Aorta (tissue), 5 donors: Measurements from ENCODE around the gene UBTF. TPM values are rescaled to one million over a fixed set of nuclear protein-coding genes. Genes with fewer than 3 reads are reported as not detected.

Source experiments
- ATAC-seq: fragments of 200-7000 bp; cut with Tn5 transposase; one replicate; pipeline ENCODE4 v1.9.1; 2022; ENCODE audit warnings: moderate library complexity; ENCODE audit not compliant: low FRiP score
- DNase-seq, 2 donors: peaks; one replicate each; pipeline ENCODE4 v3.0.0-alpha.2; 2020
- H3K27ac ChIP-seq, 2 donors: one replicate each; pipeline ENCODE4 v1.5.1; 2013; ENCODE audit warnings: low read length in 2 of 2, mild to moderate bottlenecking in 2 of 2, moderate library complexity in 2 of 2, control low read depth in 1 of 2, inconsistent platforms in 1 of 2, low read depth in 1 of 2
- H3K27me3 ChIP-seq, 2 donors: one replicate each; pipeline ENCODE4 v1.6.1; 2013; ENCODE audit warnings: control low read depth in 1 of 2, low read length in 1 of 2, mild to moderate bottlenecking in 1 of 2, moderate library complexity in 1 of 2; ENCODE audit not compliant: insufficient read depth in 2 of 2, control insufficient read depth in 1 of 2
- H3K36me3 ChIP-seq, 2 donors: one replicate each; pipeline ENCODE4 v1.6.1; 2013; ENCODE audit warnings: control low read depth in 1 of 2, low read length in 1 of 2, mild to moderate bottlenecking in 1 of 2; ENCODE audit not compliant: insufficient read depth in 2 of 2, control insufficient read depth in 1 of 2
- H3K4me1 ChIP-seq, 2 donors: one replicate each; pipeline ENCODE4 v1.6.1; 2013; ENCODE audit warnings: low read length in 2 of 2, control low read depth in 1 of 2, mild to moderate bottlenecking in 1 of 2, moderate library complexity in 1 of 2; ENCODE audit not compliant: insufficient read depth in 2 of 2, control insufficient read depth in 1 of 2
- H3K4me3 ChIP-seq, 2 donors: one replicate each; pipeline ENCODE4 v1.5.1; 2013; ENCODE audit warnings: low read length in 2 of 2, control low read depth in 1 of 2, mild to moderate bottlenecking in 1 of 2
- H3K9me3 ChIP-seq: one replicate; pipeline ENCODE4 v1.6.1; 2013; ENCODE audit warnings: mild to moderate bottlenecking, low read length; ENCODE audit not compliant: control insufficient read depth
- WGBS, 2 donors: extraction: QIAGEN DNeasy Blood & Tissue Kit; methylation state at CpG; one replicate each; pipeline ENCODE4 v1.1.7; 2013; 5-methylcytosine and 5-hydroxymethylcytosine counted together
- intact Hi-C, 2 donors: fragments of 100-400 bp; cut with DNase I; formaldehyde crosslinking; loops; one replicate each; pipeline versions ENCODE4 v1.14.2 to v1.15.0; 2022
- polyA plus RNA-seq, 2 donors: library from polyadenylated mRNA; stranded (reverse); fragments of 200-250 nt; gene quantifications; one replicate each; pipeline ENCODE4 v1.2.3, GENCODE V29; 2013
- total RNA-seq, 2 donors: library from RNA; stranded (reverse); fragmentation: NEBNext Ultra II Directional; extraction: Animal tissue kit (Norgen Biotek cat#: 25700); gene quantifications; one replicate each; pipeline ENCODE4 v1.2.1, GENCODE V29; 2021
- donor health status: healthy with polysubstance abuse.
- donor health status: Bipolar disorder and iron deficiency.
- donor health status: DM: no; HTN: no; CAD: no.
- donor health status: DM: no; HTN: no; CAD: no.
- donor health status: DM: yes; HTN: yes; CAD: no.

Gene UBTF
- total and polyA plus RNA-seq, 4 donors: 26.5 to 75.4 (median 42.5) TPM

DNA sequence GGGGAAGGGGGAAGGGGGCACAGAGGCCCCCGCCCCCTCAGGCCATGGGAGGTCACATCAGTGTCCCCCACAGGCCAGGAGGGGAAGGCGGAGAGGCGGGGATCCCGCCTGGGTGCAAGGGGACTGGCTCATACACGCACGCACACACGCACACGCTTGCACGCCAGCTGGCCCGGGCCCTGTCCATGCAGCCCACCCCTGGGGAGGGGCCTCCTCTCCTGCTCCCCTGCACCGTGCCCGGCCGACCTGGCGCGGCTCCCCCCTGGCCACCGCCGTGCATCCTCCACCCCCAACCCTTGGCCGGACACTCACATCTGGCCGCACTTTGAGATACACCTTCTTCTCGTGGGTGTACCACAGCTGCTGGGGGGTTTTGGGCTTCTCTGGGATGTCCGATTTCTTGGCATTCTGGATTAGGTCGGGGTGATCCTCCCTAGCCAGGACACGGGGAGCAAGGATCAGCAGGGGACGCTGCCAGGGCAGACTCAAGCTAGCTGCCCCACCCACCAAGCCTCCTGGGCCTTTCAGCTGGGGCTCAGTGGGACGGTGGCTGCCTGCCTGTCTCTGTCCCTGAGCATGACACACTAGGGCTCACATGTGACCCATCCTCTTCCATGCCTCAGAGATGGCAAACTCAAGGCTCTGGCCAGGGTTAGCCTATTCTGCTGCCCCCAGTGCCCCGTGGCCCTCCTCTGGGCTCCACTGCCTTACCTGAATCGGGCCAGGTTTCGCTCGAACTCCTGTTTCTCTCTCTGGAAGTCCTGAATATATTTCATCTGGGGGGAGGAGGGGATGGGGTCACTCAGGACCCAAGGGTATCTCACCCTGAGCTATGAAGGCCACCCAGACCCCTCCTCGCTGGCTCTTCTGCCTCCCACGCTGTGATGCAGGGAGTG, 6.7 kb downstream of the UBTF start:
- ATAC-seq (no peak), DNase-seq (peak in 1 of 2 donors; percentile 76)
- Histone ChIP-seq H3K4me3 (no peak overlapping the region), H3K9me3 (no peaks in the 10 kb centered on the region), H3K36me3 (peaks cover 5 to 12% of the 10 kb centered on the region in 2 donors), H3K4me1 (no peaks in the 10 kb centered on the region), H3K27me3 (no peaks in the 10 kb centered on the region), H3K27ac (no peak overlapping the region)
- intact Hi-C loops: loop anchor here in 1 of 2 donors (10.0 kb wide), 1 partner anchor 292 kb away; the partner anchor contains the start of gene GPATCH8
- 58 to 64% methylated on average over 30 to 31 of the region's 31 CpGs for whole genome bisulfite sequencing, 2 donors

DNA sequence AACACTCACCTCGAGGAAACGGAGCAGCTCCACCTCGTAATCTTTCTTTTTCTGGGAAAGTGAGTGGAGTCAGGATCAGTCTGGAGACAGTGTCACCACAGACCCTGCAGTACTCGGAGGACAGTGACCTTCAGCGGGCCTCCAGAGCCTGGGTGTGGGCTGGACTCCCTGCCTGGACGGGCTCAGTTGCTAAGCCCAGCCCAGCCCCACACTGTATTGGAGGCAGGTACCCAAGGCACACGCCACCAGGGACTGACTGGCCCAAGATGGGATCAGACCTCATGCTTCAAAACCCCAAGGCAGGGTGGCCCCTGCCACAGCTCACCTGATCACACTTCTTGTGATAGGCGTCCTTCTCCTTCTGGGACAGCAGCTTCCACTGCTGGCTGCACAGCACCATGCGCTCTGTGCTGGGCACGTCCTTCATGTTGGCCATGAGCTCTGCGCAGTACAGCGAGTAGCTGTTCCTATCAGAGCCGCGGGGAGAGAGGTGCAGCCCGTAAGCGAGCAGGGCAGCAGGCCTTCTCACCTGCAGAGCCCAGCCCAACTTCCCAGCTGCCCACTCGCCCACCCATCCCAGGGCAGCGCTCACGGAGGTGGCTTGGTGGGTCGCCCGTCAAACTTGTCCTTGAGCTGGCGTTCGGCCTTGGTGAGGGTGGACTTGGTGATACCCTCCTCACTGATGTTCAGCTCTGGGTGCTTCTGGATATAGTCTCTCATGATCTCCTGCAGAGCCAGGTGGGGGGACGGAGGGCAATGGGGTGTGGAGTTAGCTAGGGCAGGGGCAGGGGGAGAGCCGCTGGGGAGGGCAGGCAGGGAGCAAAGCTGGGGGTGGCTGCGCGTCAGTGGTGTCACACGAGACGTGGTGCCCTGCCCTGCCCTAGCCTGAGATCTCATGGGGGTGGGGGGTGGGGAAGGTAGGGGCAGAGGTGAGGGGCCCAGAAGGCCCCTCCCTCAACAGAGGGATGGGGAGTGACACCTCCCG, 7.9 kb downstream of the UBTF start:
- Histone ChIP-seq H3K9me3 (no peaks in the 10 kb centered on the region), H3K4me1 (no peaks in the 10 kb centered on the region), H3K27me3 (no peaks in the 10 kb centered on the region), H3K27ac (no peak overlapping the region), H3K36me3 (peaks cover 5 to 14% of the 10 kb centered on the region in 2 donors), H3K4me3 (no peak overlapping the region)
- DNase-seq: no peak
- intact Hi-C loops: loop anchor here in 1 of 2 donors (10.0 kb wide), 1 partner anchor 293 kb away; the partner anchor contains the start of gene GPATCH8
- 89% methylated on average over 30 of the region's 30 CpGs for WGBS, 2 donors
- no peak for ATAC-seq

DNA sequence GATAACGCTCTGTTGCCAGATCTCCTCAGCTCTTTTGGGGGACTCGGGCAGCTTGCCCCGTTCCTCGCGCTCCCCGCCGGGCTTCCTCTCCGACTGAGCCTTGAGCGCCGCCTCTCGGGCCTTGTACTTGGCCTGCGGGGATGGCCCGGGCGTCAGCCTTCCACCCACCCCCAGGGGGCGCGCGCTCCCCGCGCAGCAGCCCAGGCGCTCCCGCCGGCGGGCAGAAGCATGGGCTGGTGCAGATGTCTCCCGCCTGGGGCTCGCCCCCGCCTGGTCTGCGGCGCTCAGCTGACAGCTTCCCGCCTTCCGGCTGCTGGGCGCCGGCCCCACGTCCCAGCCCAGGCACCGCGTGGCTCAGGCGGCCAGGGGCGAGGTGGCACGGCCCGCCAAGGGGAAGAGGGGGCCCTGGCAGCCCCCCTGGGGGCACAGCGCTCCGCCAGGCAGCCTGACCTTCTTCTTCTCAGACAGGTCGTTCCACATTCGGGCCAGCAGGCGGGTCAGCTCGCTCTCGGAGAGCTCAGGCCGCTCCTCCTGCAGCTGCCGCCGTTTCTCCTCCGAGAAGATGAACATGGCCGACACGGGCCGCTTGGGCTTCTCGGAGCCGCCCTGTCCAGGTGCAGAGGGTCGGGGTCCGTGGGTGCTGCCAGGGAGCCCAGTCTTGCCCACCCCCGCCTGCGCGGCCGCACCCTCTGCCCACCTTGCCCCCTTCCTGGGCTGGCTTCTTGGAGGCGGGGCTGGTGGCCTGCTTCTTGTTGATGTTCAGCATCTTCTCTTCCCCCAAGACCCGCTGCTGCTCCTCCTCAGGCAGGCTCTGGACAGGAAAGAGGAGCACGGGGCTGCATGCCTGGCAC, 8.9 kb downstream of the UBTF start:
- no peak overlapping the region for H3K4me3 ChIP-seq
- WGBS, 2 donors: 30 to 32% methylated on average over 60 to 64 of the region's 64 CpGs
- intact Hi-C loops: loop anchor here (1.0 to 10.0 kb wide), 2 partner anchors 121 to 294 kb away; partner anchors contain the start of gene GPATCH8 (in 1 of the 2)
- H3K27ac ChIP-seq: no peak overlapping the region
- peaks cover 5 to 9% of the 10 kb centered on the region in 2 donors for H3K36me3 ChIP-seq
- DNase-seq (peak; percentile 93 to 96), ATAC-seq (peak; percentile 91)
- no peaks in the 10 kb centered on the region for H3K9me3 ChIP-seq
- H3K27me3 ChIP-seq: no peaks in the 10 kb centered on the region
- H3K4me1 ChIP-seq: no peaks in the 10 kb centered on the region

GRCh38 chr17:44209786-44210341, 9.6 kb downstream of the UBTF start:
- DNase-seq (no peak), ATAC-seq (no peak)
- 69 to 70% methylated on average over 11 of the region's 11 CpGs for WGBS, 2 donors
- Histone ChIP-seq H3K27me3 (no peaks in the 10 kb centered on the region), H3K4me1 (no peaks in the 10 kb centered on the region), H3K9me3 (no peaks in the 10 kb centered on the region), H3K27ac (no peak overlapping the region), H3K36me3 (peaks cover under 1 to 7% of the 10 kb centered on the region in 2 donors), H3K4me3 (no peak overlapping the region)
- intact Hi-C loops: loop anchor here (1.0 to 10.0 kb wide), 2 partner anchors 121 to 295 kb away; partner anchors contain the start of gene GPATCH8 (in 1 of the 2)

- intact Hi-C loops: no loop called here
- 79 to 80% methylated on average over 5 of the region's 5 CpGs for WGBS, 2 donors
- Histone ChIP-seq H3K36me3 (peaks cover 0 to 5% of the 10 kb centered on the region in 2 donors), H3K27me3 (no peaks in the 10 kb centered on the region), H3K9me3 (no peaks in the 10 kb centered on the region), H3K4me3 (no peak overlapping the region), H3K4me1 (no peaks in the 10 kb centered on the region), H3K27ac (no peak overlapping the region)
- DNase-seq: no peak
- ATAC-seq: no peak
Observed at GRCh38 chr17:44207743-44208142, 11.7 kb downstream of the UBTF start.

DNA sequence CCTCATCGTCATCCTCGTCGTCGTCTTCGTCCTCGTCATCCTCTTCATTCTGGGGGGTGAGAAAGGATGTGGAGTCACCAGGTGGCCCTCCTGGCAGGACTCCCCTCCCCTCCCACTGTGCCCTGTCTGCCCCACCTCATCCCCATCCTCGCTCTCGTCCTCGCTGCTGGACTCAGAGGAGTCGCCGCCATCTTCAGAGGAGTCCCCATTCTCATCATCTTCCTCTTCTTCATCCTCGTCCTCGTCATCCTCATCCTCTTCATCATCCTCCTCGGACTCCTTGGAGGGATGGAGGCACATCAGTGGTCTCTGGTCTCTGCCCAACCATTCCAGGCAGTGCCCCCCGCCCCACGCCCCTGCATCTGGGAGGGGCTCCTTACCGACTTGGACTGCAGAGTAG, 12.2 kb downstream of the UBTF start:
- no peaks in the 10 kb centered on the region for H3K27me3 ChIP-seq
- no peak overlapping the region for H3K27ac ChIP-seq
- no peaks in the 10 kb centered on the region for H3K4me1 ChIP-seq
- no peak for ATAC-seq
- intact Hi-C loops: no loop called here
- H3K36me3 ChIP-seq: peaks cover 0 to 5% of the 10 kb centered on the region in 2 donors
- DNase-seq: no peak
- H3K9me3 ChIP-seq: no peaks in the 10 kb centered on the region
- no peak overlapping the region for H3K4me3 ChIP-seq
- WGBS, 2 donors: 81 to 85% methylated on average over 17 of the region's 17 CpGs

GRCh38 chr17:44206825-44207155, 12.7 kb downstream of the UBTF start:
- no peak for DNase-seq
- H3K4me3 ChIP-seq: no peak overlapping the region
- no peak overlapping the region for H3K27ac ChIP-seq
- no peaks in the 10 kb centered on the region for H3K9me3 ChIP-seq
- intact Hi-C loops: no loop called here
- no peak for ATAC-seq
- no peaks in the 10 kb centered on the region for H3K4me1 ChIP-seq
- 71 to 81% methylated on average over 6 of the region's 6 CpGs for WGBS, 2 donors
- H3K36me3 ChIP-seq: peaks cover 0 to 5% of the 10 kb centered on the region in 2 donors
- H3K27me3 ChIP-seq: no peaks in the 10 kb centered on the region
